Stimulated activated naive CD4-positive, alpha-beta T cell (primary cell): ENCODE results near the gene TIAL1.
A peak's percentile ranks its signal among the peaks of the same experiment; 100 is the strongest.
"Not testable (repeated sequence)": the region's sequence is repeated elsewhere in the genome, so short reads cannot be mapped to it uniquely, and the experiment has no call there.

Experiments used
- DNase-seq, 6 experiments: peaks; one replicate each; lab custom pipeline; 2025; lab: John Stamatoyannopoulos, UW

Gene TIAL1, protein sequence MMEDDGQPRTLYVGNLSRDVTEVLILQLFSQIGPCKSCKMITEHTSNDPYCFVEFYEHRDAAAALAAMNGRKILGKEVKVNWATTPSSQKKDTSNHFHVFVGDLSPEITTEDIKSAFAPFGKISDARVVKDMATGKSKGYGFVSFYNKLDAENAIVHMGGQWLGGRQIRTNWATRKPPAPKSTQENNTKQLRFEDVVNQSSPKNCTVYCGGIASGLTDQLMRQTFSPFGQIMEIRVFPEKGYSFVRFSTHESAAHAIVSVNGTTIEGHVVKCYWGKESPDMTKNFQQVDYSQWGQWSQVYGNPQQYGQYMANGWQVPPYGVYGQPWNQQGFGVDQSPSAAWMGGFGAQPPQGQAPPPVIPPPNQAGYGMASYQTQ

DNA sequence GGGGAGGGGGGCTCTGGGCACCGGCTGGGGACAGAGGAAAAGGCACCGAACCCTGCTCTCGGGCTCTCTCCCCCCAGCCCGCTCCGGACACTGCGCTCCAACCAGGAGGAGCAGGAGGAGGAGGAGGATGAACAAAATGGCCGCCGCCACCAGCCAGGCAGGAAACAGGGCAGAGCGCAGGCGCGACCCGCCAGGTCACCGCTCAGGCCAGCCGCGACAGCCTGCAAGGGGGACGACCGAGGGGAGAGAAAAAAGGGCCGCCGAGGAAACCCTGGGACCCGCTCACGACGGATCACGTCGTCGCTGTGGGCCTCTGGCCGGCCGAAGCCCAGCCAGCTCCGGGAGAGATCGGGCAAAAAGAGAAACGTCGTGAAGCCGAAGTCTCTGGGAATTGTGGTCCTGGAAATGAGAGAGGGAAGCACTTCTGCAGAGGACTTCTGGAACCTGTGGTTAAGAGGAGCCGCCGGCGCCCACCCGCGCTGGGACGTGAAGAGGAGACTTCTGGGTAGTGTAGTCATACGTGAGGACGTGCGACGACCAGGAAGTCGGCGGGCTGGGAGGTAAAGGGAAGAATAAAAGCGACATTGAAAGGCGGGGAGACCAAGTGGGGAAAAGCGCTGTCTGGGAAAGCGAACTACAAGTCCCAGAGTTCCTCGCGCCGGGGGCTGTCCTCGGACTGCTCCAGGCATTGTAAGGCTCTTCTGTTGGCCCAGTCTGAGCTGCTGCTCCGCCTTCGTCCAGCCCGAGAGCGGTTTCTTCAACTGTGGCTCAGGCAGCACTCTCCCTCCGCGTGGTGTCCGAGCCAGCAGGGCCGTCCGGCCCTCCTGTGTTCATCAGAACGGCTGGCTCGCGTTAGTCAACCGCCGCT lies at the start of gene TIAL1:
Gene TIAL1, minus strand, starts transcription at position 428 of the 868 bp plus-strand sequence. CDS start 499 bp downstream, outside the sequence.
- DNase-seq = peak; percentile 87 to 92 (median 90)

DNA sequence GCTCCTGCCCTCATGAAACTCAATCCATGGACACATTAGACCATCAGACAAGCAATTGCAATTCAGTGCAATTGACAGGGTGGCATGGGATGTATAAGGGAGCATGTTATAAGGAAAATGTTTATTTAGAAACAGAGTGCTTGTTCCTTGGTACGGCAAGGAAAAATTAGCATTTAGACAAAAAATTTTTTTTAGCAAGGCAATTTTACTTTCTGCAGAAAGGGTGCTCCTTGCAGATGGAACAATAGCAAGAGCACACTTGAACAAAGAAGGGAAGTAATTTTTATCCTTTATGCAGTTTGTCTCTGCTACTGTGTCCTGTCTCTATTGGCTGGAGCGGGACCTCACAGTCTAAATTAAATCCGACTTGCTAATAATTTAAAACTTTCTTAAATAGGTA lies 48.2 kb upstream of the TIAL1 start:
- DNase-seq = no peak

DNA sequence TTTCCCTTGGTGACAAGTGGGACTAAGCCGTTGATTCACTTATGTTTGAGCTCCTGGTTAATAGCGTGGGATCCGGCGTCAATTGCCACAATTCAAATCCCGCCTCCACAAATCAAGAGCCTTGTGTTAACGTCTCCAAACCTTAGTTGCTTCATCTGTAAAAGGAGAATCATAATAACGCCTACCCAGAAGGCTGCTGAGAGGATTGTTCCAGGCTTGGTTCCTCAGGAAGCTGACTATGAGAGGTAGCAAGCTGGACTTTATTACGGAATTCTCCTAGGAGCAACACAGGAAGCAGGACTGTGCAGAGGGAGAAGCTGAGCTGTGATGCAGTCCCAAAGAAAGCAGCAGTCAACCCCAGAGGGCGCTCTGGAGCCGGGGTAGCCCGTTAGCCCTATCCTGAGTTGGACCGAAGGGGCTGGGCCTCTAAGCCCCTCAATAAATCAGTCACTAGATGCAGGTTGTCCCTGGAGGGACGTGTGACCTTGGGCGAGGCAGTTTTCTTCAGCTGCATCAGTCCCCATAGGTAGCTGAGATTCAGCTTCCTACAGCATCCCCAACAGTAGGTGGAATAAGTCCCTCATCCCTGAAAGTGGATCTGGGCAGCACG lies 47.5 kb upstream of the TIAL1 start:
- DNase-seq = no peak

DNA sequence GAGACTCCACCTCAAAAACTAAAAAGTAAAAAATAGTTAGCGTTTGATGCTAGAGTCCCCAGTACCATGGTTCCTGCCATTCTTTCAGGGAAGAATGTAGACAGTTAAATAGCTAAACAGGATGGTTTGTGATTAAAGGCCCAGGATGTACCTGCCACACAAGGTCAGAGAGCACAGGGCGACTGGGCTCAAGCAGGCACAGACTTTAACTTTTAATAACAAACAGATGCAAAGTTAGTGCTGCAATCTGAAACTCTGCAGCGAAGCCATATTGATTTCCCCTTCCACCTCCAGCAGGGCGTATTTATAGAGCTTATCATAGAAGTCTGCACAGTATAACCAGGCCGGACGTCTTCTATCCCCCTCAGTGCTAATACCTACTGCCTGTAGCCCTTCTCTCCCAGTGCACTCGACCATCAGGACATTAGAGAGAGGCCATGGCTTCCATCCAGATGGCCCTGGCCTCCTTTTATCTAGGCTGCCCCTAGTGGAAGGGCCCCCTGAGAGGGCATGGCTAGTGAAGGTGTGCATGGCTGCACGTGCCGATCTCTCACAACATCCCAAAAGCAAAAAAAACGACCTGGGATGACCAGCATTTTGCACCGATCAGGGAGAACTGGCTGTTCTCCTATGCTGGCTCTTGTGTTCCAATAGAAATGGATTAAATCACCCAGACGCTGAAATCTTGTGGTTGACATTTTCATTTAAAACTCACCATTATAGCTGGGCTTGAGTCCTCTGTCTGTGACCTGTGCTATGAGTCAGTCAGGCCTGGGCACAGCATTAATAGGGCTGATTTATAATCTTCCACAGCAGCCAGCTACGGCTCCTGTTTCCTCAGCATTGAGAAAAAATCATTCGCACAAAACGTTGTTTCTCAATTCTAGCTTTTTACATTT lies 46.8 kb upstream of the TIAL1 start:
- no peak for DNase-seq

DNA sequence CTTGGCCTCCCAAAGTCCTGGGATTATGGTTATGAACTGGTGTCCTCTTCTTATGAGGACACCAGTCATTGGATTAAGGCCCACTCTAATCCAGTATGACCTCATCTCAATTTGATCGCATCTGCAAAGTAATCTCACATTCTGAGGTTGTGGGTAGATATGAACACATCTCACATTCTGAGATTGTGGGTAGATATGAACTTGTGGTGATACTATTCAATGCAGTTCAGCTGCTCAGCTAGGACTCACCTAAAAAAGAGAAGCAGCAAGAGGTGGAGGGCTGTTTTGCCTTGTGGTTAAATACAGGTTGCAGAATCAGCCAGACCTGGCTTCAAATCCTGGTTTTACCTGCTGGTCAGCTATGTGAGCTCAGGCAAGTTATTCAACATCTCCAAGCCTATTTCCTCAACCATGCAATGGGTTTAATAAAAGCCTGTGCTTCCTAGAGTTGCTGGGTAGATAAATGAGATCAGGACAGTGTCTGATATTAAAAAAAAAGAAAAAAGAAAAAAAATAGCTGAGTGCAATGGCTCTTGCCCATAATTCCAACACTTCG lies 45.9 kb upstream of the TIAL1 start:
- no peak for DNase-seq

DNA sequence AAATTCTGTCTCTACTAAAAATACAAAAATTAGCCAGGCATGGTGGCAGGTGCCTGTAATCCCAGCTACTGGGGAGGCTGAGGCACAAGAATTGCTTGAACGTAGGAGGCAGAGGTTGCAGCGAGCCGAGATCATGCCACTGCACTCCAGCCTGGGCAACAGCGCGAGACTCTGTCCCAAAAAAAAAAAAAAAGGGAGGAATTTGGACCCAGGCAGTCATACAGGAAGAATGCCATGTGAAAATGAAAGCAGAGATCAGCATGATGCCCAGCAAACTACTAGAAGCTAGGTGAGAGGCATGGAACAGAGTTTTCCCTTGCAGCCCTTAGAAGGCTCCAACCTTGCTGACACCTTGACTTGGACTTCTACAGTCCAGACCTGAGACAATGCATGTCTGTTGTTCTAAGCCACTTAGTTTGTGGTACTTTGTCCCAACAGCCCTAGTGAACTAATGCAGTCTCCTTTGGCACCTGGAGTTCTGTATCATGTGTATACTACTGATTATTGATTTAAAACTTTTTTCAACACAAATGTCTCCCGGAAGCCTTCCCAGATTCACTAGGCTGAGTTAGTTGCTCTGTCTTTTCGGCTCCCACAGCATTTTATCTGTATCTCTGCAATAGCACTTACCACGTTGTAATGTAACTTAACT lies 44.2 kb upstream of the TIAL1 start:
- no peak for DNase-seq

DNA sequence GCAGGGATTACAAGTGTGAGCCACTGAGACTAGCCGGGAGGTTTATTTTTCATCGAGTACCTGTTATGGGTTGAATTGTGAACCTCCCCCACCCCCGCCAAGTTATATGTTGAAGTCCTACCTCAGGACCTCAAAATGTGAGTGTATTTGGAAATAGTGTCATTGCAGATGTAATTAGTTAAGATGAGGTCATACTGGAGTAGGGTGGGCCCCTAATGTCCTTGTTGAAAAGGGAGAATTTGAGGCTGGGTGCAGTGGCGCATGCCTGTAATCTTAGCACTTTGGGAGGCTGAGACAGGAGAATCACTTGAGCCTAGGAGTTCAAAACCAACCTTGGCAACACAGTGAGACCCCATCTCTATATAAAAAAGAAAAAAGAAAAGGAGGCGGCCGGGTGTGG lies 43.6 kb upstream of the TIAL1 start:
- DNase-seq = no peak

DNA sequence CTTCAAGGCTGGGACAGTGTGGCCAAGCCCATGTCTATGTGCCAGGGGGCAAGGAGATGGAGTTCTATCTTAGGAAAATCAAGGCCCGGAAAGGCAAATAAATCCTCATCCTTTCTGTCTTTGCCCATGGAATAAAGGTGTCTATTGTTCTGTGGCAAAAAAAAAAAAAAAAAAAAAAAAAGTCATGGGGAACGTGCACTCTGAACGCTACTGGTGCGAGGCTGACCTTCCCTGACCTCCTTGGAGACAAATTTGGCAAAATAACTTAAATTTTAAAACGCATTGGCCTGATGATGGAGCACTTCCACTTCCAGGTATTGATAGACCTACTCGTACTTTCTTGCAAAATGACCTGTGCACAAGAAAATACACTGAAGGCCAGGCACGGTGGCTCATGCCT lies 42.2 kb upstream of the TIAL1 start:
- no peak for DNase-seq

DNA sequence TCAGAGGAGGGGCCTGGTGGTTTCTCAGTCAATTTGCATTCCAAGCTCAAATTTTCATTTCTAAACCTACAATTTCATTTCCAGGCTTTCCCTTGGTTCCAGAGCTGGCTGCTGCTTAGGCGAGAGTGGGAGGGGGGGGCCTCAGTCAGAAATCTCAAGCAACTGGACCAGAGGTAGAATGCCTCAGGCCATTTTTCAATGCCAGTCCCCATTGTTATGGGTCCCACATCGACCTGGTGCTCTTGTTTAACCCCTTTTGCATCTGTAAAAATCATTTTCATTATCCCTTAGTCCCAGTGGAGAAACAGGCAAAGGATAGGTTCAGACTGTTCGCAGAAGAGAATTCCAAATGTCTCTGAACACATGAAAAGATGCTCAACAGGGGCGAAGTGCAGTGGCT lies 40.9 kb upstream of the TIAL1 start:
- DNase-seq = no peak

DNA sequence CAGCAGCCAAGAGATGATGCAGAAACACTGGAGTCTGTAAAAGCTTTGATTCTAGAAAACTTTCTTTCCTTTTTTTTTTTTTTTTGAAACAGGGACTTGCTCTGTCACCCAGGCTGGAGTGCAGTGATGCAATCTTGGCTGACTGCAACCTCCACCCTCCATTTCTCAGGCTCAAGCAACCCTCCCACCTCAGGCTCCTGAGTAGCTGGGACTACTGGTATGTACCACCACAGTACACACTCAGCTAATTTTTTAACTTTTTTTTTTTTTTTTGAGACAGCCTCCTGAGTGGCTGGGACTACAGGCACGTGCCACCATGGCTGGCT lies 37.4 kb upstream of the TIAL1 start:
- DNase-seq = no peak

DNA sequence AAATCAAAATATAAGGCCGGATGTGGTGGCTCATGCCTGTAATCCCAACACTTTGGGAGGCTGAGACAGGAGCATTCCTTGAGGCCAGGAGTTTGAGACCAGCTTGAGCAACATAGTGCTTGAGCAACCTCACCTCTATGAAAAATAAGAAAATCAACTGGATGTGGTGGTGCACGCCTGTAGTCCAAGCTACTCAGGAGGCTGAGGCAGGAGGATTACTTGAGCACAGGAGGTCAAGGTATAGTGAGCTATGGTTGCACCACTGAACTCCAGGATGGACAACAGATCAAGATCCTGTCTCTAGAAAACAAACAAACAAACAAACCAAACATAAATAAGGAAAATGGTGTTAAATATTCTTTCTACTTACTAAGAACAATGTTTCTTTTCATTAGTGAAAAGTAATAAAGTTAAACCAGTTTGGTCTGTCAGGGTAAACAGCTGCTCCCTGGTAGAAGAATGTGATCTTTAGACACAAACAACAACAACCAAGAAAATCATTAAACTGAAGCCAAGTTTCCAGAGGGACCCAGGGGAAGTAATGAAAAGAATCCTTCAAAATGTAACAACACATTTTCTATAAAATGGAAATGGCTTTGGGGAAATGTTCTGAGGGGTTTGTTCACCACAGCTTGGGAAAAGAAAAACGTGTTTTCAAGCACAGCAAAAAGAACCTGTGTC lies 36.9 kb upstream of the TIAL1 start:
- no peak for DNase-seq

DNA sequence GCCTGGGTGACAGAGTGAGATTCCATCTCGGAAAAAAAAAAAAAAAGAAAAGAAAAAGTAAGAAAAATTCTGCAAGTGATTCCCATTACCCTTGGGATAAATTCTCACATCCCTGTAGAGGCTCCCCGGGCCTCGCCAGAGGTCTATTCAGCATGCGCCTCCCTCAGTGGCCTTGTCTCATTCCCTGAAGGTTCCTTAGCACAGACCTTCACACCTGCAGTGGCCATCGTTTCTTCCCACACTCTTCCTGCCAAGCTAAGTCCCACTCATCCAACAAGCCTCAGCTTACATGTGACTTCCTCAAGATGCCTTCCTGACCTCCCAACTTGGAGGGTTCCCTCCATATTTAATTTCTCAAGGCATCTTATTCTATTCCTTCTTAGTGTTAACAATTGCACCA lies 33.5 kb upstream of the TIAL1 start:
- no peak for DNase-seq

DNA sequence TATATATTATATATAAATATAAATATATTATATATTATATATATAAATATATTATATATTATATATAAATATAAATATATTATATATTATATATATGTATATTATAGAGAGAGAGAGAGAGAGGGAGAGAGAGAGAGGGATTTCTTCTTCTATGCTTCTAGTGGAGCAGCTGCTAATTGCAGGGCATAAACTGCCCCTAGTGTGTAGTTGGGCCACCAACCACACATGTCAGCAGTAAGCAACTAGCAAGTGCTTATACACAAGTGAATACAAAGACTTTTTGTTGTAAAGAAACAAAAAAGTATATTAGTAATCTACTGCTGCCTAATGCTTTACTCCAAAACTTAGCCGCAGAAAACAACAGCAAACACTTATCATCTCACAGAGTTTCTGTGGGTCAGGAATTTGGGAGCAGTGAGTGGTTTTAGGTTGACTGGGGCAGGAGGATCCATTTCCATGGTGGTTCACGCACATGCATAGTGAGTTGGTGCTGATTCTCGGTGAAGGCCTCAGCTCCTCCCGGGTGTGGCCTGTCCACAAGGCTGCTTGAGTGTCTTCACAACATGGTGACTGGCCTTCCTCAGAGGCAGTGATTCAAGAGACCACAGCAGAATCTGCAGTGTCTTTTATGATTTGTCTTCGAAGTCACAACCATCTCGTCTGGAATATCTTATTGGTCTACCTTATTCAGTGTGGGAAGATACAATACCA lies 29.0 kb upstream of the TIAL1 start:
- no peak for DNase-seq

DNA sequence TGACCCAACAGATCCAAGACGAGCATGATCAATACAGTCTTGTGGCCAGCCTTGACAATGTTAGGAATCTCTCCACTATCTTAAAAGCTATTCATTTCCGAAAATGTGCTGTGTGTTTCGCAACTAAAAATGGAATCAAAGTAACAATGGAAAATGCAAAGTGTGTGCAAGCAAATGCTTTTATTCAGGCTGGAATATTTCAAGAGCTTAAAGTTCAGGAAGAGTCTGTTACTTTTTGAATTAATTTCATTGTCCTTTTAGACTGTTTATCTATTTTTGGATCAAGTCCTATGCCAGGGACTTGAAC lies 24.3 kb upstream of the TIAL1 start:
- DNase-seq = no peak

DNA sequence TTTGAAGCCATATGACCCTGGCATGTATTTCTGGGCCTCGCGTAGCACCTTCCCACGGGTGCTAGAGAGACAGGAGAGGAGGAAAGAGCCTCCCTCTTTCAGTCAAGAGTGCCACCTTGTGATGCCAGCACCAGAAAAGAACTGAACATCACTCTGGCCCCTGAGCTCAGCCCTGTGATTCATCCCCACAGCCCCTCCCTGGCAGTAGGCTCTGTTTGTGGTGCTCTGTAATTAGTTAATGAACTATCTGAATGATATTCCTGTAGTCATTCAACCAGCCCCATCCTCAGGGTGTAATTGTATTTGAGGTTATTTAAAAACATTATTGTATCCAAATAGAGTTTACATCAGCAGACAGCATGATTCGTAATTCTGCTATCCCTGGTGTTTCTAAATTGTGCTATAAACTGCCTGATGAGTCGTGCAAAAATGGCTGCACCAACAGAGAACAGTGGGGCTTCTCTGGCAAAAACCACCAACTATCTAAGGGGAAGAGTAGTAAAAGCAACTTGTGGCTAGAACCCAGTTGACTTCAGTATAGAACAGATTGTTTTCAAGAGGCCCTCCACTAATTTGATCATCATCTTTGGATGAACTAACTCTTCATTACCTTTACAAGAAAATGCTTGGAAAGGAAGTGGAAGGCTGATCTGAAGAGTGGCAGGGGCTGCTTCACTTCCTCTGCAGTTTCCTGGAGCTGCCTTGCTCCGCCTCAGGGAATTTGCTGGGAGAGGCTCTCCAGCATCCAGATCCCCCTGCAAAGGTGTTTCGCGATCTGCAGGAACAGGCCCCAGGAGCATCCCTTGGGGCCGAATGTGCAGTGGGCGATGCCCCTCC lies 23.7 kb upstream of the TIAL1 start:
- no peak for DNase-seq

DNA sequence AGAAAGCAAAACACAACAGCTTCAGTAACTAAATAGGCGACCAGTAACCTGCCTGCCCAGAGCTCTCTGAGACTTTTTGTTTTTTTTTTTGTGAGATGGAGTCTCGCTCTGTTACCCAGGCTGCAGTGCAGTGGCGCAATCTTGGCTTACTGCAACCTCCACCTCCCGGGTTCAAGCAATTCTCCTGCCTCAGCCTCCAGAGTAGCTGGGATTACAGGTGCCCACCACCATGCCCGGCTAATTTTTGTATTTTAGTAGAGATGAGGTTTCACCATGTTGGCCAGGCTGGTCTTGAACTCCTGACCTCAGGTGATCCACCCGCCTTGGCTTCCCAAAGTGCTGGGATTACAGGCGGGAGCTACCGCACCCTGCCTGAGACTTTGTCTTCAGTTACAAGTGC lies 23.0 kb upstream of the TIAL1 start:
- not testable (repeated sequence) for DNase-seq

DNA sequence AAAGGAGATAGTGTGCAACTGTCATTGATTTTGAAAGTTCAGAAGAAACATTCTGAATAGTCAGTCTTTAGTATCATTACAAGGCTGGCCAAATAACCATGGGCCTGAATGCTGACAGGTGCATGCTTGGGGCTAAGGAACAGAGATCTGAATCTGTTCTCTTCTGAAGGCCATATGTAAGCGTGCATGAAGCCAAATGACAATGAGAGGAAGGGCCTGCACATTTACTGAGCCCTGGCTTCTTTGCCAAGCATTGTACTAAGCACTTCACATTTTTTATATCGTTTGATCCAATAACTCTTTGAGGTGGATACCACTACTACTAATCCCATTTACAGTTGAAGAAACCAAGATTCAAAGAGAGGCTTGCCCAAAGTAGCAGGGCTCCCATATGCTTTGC lies 22.5 kb upstream of the TIAL1 start:
- no peak for DNase-seq

DNA sequence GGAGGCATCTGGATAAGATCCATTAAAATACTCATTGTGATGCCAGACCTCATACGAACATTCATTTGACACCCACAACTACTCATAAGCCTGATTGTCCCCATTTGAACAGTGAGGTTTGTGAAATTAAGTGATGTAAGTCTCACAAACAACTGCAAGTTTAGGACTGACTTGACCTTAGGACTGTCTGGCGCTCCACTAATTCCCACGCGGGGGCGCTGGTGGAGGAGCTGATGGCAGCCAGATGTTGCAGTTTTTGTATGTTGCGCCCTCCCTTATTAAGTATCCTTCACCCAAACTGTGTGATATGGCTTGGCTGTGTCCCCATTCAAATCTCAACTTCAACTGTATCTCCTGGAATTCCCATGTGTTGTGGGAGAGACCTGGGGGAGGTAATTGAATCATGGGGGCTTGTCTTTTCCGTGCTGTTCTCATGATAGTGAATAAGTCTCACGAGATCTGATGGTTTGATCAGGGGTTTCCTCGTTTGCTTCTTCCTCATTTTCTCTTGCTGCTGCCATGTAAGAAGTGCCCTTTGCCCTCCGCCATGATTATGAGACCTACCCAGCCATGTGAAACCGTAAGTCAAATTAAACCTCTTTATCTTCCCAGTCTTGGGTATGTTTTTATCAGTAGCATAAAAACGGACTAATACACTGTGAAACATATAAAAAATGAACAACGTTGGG lies 20.3 kb upstream of the TIAL1 start:
- no peak for DNase-seq

DNA sequence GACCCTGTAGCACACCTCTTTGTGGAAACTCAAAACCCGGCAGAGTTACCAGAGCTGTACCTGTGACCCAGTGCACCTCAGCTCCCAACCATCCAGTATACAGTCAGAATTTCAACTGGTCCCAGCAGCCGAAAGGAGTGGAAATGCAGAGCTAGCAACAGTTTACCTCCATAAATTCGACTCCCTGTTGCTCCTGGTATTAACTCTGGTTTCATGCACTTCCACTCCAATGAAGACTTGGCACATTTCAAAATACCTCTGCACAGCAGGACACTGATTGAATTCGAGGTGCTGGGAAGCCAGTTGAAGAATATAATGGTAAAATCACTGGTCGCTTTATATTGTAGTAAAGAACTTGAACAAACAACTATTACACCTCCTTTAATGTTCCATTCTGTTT lies 17.9 kb upstream of the TIAL1 start:
- DNase-seq = no peak
